Dendritic cell treated with granulocyte-macrophage colony-stimulating factor and Interleukin-4, amounts not matched to agents 40 ng/mL and 50 ng/mL, for 4 days (primary cell): Measurements from ENCODE around the gene RERGL.

Source experiments
- H3K27ac Mint-ChIP-seq: one replicate; pipeline ENCODE4 v1.8.0; 2022; ENCODE audit warnings: mild to moderate bottlenecking, mixed read lengths
- H3K27me3 Mint-ChIP-seq: one replicate; pipeline ENCODE4 v1.8.0; 2022; ENCODE audit warnings: mild to moderate bottlenecking, mixed read lengths
- H3K36me3 Mint-ChIP-seq: one replicate; pipeline ENCODE4 v1.8.0; 2022; ENCODE audit warnings: low read depth, mixed read lengths
- H3K4me1 Mint-ChIP-seq: one replicate; pipeline ENCODE4 v1.8.0; 2022; ENCODE audit warnings: low read depth, mixed read lengths
- H3K4me3 Mint-ChIP-seq: one replicate; pipeline ENCODE4 v1.8.0; 2022; ENCODE audit warnings: mild to moderate bottlenecking, moderate library complexity, mixed read lengths
- H3K9me3 Mint-ChIP-seq: one replicate; pipeline ENCODE4 v1.8.0; 2022; ENCODE audit warnings: mixed read lengths
- intact Hi-C: fragments of 100-400 bp; cut with micrococcal nuclease; formaldehyde crosslinking; loops from one replicate; pipeline ENCODE4 v1.15.0; 2022

Gene RERGL

GRCh38 chr12:18090093-18090492 lies at the start of gene RERGL:
TSS of gene RERGL (minus strand) at chr12:18090193. CDS start at chr12:18090140, 53 bp downstream.
- H3K36me3 Mint-ChIP-seq: no peaks in the 10 kb centered on the region
- H3K4me1 Mint-ChIP-seq: no peaks in the 10 kb centered on the region
- H3K27me3 Mint-ChIP-seq: no peaks in the 10 kb centered on the region

GRCh38 chr12:18139254-18139653 lies 49.3 kb upstream of the RERGL start:
- Mint-ChIP-seq H3K27me3 (no peaks in the 10 kb centered on the region), H3K9me3 (no peaks in the 10 kb centered on the region), H3K4me3 (no peak overlapping the region), H3K4me1 (peaks cover 5% of the 10 kb centered on the region), H3K27ac (no peak overlapping the region), H3K36me3 (no peaks in the 10 kb centered on the region)
- intact Hi-C loops: loop anchor here (10.0 kb wide), 1 partner anchor 1046 kb away; no protein-coding TSS in a partner anchor

More at GRCh38 chr12:18090093-18090492, at the start of gene RERGL:
- H3K27ac Mint-ChIP-seq: no peak within 1 kb of the TSS
- no peak within 1 kb of the TSS for H3K4me3 Mint-ChIP-seq
- H3K9me3 Mint-ChIP-seq: peaks cover 21% of the 10 kb centered on the region
- intact Hi-C loops: no loop called here

- Mint-ChIP-seq H3K4me1 (peaks cover 5% of the 10 kb centered on the region), H3K27me3 (no peaks in the 10 kb centered on the region), H3K4me3 (no peak overlapping the region), H3K9me3 (no peaks in the 10 kb centered on the region), H3K36me3 (no peaks in the 10 kb centered on the region), H3K27ac (no peak overlapping the region)
- intact Hi-C loops: loop anchor here (10.0 kb wide), 1 partner anchor 1049 kb away; no protein-coding TSS in a partner anchor
These were observed 45.5 kb upstream of the RERGL start for GRCh38 chr12:18135509-18135908.

- H3K27me3 Mint-ChIP-seq: no peaks in the 10 kb centered on the region
- H3K4me1 Mint-ChIP-seq: peaks cover 5% of the 10 kb centered on the region
- no peak overlapping the region for H3K27ac Mint-ChIP-seq
- H3K9me3 Mint-ChIP-seq: no peaks in the 10 kb centered on the region
- no peaks in the 10 kb centered on the region for H3K36me3 Mint-ChIP-seq
- intact Hi-C loops: loop anchor here (10.0 kb wide), 1 partner anchor 1050 kb away; no protein-coding TSS in a partner anchor
- H3K4me3 Mint-ChIP-seq: no peak overlapping the region
These were observed 45.1 kb upstream of the RERGL start for GRCh38 chr12:18135086-18135485.

GRCh38 chr12:18130851-18131250 lies 40.9 kb upstream of the RERGL start:
- H3K4me3 Mint-ChIP-seq: no peak overlapping the region
- no peaks in the 10 kb centered on the region for H3K36me3 Mint-ChIP-seq
- peaks cover 16% of the 10 kb centered on the region for H3K9me3 Mint-ChIP-seq
- no peaks in the 10 kb centered on the region for H3K27me3 Mint-ChIP-seq
- H3K27ac Mint-ChIP-seq: no peak overlapping the region
- intact Hi-C loops: loop anchor here (10.0 kb wide), 1 partner anchor 1054 kb away; no protein-coding TSS in a partner anchor
- no peaks in the 10 kb centered on the region for H3K4me1 Mint-ChIP-seq

GRCh38 chr12:18123707-18124106 lies 33.7 kb upstream of the RERGL start:
- Mint-ChIP-seq H3K27me3 (no peaks in the 10 kb centered on the region), H3K36me3 (no peaks in the 10 kb centered on the region), H3K4me1 (no peaks in the 10 kb centered on the region), H3K27ac (no peak overlapping the region), H3K9me3 (peaks cover 25% of the 10 kb centered on the region), H3K4me3 (no peak overlapping the region)
- intact Hi-C loops: no loop called here

- Mint-ChIP-seq H3K4me3 (no peak overlapping the region), H3K36me3 (no peaks in the 10 kb centered on the region), H3K9me3 (peaks cover 10% of the 10 kb centered on the region), H3K27ac (no peak overlapping the region), H3K4me1 (no peaks in the 10 kb centered on the region), H3K27me3 (no peaks in the 10 kb centered on the region)
- intact Hi-C loops: no loop called here
These were observed 30.9 kb upstream of the RERGL start for GRCh38 chr12:18120899-18121298.

GRCh38 chr12:18108611-18109010 lies 18.6 kb upstream of the RERGL start:
- H3K9me3 Mint-ChIP-seq: peaks cover 5% of the 10 kb centered on the region
- intact Hi-C loops: no loop called here
- H3K36me3 Mint-ChIP-seq: no peaks in the 10 kb centered on the region
- no peak overlapping the region for H3K4me3 Mint-ChIP-seq
- no peaks in the 10 kb centered on the region for H3K27me3 Mint-ChIP-seq
- no peaks in the 10 kb centered on the region for H3K4me1 Mint-ChIP-seq
- H3K27ac Mint-ChIP-seq: no peak overlapping the region

GRCh38 chr12:18103624-18104023 lies 13.6 kb upstream of the RERGL start:
- H3K36me3 Mint-ChIP-seq: no peaks in the 10 kb centered on the region
- intact Hi-C loops: no loop called here
- no peaks in the 10 kb centered on the region for H3K27me3 Mint-ChIP-seq

GRCh38 chr12:18101043-18101442 lies 11.1 kb upstream of the RERGL start:
- Mint-ChIP-seq H3K27ac (no peak overlapping the region), H3K9me3 (peaks cover 5% of the 10 kb centered on the region), H3K36me3 (no peaks in the 10 kb centered on the region), H3K4me1 (no peaks in the 10 kb centered on the region), H3K4me3 (no peak overlapping the region), H3K27me3 (no peaks in the 10 kb centered on the region)
- intact Hi-C loops: no loop called here

More at GRCh38 chr12:18103624-18104023, 13.6 kb upstream of the RERGL start:
- Mint-ChIP-seq H3K27ac (no peak overlapping the region), H3K9me3 (peaks cover 5% of the 10 kb centered on the region), H3K4me1 (no peaks in the 10 kb centered on the region), H3K4me3 (no peak overlapping the region)

GRCh38 chr12:18084080-18084479 lies 5.9 kb downstream of the RERGL start:
- H3K9me3 Mint-ChIP-seq: peaks cover 23% of the 10 kb centered on the region
- H3K27ac Mint-ChIP-seq: no peak overlapping the region
- no peak overlapping the region for H3K4me3 Mint-ChIP-seq
- H3K36me3 Mint-ChIP-seq: no peaks in the 10 kb centered on the region
- intact Hi-C loops: no loop called here
- H3K4me1 Mint-ChIP-seq: no peaks in the 10 kb centered on the region
- no peaks in the 10 kb centered on the region for H3K27me3 Mint-ChIP-seq

GRCh38 chr12:18079541-18080246 lies 10.3 kb downstream of the RERGL start:
- Mint-ChIP-seq H3K4me1 (no peaks in the 10 kb centered on the region), H3K9me3 (peaks cover 8% of the 10 kb centered on the region), H3K4me3 (no peak overlapping the region)

GRCh38 chr12:18074001-18074400 lies 16.0 kb downstream of the RERGL start:
- Mint-ChIP-seq H3K27ac (no peak overlapping the region), H3K36me3 (no peaks in the 10 kb centered on the region), H3K27me3 (no peaks in the 10 kb centered on the region), H3K4me3 (no peak overlapping the region), H3K4me1 (no peaks in the 10 kb centered on the region), H3K9me3 (no peaks in the 10 kb centered on the region)
- intact Hi-C loops: no loop called here

More at GRCh38 chr12:18079541-18080246, 10.3 kb downstream of the RERGL start:
- H3K27ac Mint-ChIP-seq: no peak overlapping the region
- H3K36me3 Mint-ChIP-seq: no peaks in the 10 kb centered on the region
- intact Hi-C loops: no loop called here
- H3K27me3 Mint-ChIP-seq: no peaks in the 10 kb centered on the region

GRCh38 chr12:18072723-18073122 lies 17.3 kb downstream of the RERGL start:
- no peaks in the 10 kb centered on the region for H3K36me3 Mint-ChIP-seq
- no peak overlapping the region for H3K4me3 Mint-ChIP-seq
- H3K9me3 Mint-ChIP-seq: peaks cover under 1% of the 10 kb centered on the region
- no peaks in the 10 kb centered on the region for H3K27me3 Mint-ChIP-seq
- no peaks in the 10 kb centered on the region for H3K4me1 Mint-ChIP-seq
- intact Hi-C loops: no loop called here
- no peak overlapping the region for H3K27ac Mint-ChIP-seq

- Mint-ChIP-seq H3K4me3 (no peak overlapping the region), H3K9me3 (peaks cover 10% of the 10 kb centered on the region), H3K27me3 (no peaks in the 10 kb centered on the region), H3K36me3 (no peaks in the 10 kb centered on the region), H3K4me1 (no peaks in the 10 kb centered on the region), H3K27ac (no peak overlapping the region)
- intact Hi-C loops: no loop called here
These were observed 18.7 kb downstream of the RERGL start for GRCh38 chr12:18071336-18071735.
